GM20431 (cell line): Measurements from ENCODE around the gene FAM3A.
"Not testable (repeated sequence)": the region's sequence is repeated elsewhere in the genome, so short reads cannot be mapped to it uniquely, and the experiment has no call there.

Experiments
- in situ Hi-C: fragments of 300-500 bp; cut with MseI, MboI; formaldehyde crosslinking; loops from one replicate; pipeline ENCODE4 v1.15.0; 2020; ENCODE audit warnings: low sequenced_read_pairs; ENCODE audit not compliant: unreplicated experiment

Gene FAM3A, protein sequence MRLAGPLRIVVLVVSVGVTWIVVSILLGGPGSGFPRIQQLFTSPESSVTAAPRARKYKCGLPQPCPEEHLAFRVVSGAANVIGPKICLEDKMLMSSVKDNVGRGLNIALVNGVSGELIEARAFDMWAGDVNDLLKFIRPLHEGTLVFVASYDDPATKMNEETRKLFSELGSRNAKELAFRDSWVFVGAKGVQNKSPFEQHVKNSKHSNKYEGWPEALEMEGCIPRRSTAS

DNA sequence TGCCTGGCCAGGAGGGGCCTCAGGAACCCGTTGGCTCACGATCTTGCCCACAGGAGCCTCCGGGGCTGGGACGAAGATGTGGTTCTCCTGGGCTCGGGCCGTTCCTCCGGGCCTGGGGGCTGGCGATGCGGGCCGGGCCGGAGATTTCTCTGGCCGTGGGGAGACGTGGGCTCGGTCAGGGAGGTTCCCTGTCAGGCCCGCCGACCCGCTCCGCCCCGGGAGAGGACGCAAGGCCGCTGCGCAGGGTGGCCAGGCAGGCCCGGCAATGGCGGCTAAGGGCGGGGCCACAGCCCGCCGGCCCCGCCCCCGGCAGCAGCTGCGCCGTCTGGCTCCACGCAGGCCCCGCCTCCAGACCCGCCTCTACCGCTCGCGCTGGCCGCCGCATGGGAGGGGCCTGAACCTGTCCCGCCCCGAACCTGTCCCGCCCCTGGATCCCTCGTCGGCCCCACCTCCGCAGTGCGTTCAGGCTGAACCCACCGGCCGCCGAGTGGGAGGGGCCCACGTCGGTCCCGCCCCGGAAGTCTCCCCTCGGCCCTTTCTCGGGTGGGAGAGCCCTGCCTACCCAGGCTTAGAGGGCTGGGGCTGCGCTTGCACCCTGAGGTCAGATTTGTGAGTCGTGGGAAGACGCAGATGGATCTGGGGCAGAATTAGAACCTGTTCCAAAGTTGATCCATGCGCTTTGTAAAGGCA, at the start of gene FAM3A:
FAM3A (minus strand) TSS at position 267 of the 690 bp plus-strand sequence. CDS start 460 bp downstream, outside the sequence.
- in situ Hi-C loops, result no loop called here

DNA sequence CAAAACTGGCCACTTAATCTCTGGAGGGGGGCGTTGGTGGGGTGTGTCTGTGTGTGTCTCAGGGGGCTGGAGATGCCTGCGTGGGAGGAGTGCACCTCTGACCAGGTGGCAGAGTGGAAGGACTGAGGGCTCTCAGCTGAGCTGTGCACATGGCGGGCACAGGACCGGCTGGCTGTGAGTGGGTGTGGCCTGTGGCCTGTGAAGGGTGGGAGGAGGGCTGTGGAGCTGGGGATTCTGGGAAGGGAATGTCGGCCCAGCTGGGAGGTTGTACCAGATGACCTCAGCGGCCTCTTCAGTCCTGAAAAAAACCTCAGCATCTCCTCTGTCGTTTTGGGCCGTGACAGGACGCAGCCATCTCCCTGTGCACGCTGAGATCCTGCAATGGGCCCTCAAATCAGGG, 46.3 kb upstream of the FAM3A start:
- in situ Hi-C loops, result not testable (repeated sequence)

DNA sequence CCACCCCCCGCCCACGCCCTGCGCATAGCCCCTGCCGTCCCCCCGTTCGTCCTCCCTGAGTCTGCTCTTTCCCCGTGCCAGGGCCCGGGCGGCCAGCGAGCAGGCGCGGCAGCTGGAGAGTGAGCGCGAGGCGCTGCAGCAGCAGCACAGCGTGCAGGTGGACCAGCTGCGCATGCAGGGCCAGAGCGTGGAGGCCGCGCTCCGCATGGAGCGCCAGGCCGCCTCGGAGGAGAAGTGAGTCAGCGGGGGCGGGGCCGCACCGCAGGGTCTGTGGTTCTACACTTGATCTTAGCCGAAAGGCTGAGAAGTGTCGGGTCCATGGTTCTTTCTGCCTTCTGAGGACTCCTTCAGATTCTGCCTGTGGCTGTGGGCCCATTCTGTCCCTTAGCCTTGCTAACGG, 44.3 kb upstream of the FAM3A start:
- in situ Hi-C loops, result not testable (repeated sequence)

DNA sequence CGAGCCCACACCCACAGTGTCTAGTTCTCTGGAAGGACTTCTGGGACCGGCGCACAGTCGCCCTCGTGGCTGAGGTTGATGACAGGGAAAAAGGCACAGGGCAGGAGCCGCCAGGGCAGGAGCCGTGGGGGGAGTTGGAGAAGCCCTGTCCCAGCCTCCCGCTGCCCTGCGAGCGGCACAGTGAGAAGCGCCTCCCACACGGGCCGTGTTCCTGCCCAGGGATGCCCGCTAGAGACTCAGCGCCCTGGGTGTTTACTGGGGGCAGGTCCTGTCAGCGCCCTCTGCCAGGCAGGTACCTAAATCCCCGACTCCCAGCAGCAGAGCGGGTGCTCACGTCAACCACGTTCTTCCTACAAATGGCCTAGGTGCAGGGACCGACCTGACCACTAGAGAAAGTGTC, 42.9 kb upstream of the FAM3A start:
- in situ Hi-C loops, result not testable (repeated sequence)

DNA sequence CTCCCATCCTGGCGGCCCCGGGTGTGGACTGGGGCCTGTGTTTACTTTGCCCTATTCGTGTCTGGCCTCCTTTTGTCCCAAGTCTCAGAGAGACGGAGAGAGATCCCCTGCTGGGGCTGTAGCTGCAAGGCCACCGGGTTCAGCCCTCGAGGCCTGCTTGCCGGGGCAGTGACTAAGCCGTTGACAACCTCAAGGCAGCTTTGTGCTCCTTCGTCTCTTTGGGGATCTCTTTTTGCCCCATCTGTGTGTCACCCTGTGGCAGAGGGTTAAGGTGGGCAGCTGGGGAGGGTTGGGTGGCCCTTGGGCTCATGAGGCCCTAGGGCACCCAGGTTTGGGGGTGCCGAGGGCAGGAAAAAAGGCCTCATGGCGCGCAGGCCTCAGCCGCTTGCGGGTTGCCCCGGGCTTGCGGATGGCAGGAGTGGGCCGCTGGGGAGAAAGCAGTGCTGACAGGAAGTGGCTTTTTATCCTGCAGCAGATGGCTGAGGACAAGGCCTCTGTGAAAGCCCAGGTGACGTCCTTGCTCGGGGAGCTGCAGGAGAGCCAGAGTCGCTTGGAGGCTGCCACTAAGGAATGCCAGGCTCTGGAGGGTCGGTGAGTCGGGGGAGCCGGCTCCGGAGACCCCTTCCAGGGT, 42.1 kb upstream of the FAM3A start:
- in situ Hi-C loops, result not testable (repeated sequence)

DNA sequence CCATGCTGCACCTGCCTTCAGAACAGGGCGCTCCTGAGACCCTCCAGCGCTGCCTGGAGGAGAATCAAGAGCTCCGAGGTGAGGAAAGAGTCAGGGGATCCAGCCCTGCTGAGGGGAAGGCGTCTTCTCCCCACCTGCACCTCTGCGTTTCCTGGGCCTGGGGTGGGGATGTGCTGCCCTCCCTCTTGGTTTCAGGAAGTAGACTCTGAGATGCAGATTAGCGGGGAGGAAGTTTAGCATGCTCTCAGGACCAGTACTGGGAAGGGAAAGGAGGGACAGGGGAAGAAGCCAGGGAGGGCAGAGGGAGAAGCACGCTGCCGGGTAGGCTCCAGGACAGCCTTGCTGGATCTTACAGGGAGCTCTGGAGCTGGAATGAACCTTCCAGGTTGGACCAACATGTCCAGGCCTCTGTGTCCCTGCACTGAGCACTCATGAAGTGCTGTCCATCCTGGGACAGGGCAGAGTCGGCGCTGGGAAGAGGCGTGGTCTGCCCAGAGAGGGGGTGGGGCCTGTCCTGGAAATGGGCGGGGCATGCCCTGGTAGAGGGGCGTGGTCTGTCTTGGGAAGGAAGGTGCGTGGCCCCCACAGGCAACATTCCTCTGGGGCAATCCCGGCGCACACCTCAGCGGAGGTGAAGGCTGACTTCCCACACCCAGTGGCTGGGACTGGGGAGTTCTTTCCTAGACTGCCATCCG, 36.2 kb upstream of the FAM3A start:
- in situ Hi-C loops, result not testable (repeated sequence)

DNA sequence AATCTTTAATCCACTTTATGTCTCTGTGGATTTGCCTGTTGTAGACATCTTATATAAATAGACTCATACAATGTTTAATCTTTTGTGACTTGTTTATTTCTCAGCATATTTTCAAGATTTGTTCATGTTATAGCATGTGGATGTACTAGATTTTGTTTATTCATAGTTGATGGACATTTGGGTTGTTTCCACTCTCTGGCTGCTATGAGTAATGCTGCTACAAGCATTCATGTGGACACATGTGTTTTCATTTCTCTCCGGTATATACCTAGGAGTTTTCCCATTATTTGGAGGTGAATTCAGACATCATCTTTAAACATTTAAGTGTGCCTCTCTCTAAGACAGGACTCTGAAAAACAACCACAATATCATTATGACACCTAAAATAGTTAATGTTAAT, 33.7 kb upstream of the FAM3A start:
- in situ Hi-C loops, result no loop called here

DNA sequence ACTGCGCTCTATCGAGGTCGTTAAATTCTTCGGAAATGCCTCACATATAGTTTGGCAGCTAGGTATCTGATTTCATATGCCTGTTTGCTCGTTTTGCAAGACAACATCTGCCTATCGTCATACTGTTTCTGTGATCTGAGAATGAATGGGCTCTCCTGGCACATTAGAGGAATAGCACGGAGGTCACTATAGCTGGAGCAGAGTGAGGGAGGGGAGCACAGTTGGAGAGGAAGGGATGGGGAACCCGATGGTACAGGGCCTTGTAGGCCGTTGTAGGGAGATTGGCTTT, 31.9 kb upstream of the FAM3A start:
- in situ Hi-C loops, result no loop called here

DNA sequence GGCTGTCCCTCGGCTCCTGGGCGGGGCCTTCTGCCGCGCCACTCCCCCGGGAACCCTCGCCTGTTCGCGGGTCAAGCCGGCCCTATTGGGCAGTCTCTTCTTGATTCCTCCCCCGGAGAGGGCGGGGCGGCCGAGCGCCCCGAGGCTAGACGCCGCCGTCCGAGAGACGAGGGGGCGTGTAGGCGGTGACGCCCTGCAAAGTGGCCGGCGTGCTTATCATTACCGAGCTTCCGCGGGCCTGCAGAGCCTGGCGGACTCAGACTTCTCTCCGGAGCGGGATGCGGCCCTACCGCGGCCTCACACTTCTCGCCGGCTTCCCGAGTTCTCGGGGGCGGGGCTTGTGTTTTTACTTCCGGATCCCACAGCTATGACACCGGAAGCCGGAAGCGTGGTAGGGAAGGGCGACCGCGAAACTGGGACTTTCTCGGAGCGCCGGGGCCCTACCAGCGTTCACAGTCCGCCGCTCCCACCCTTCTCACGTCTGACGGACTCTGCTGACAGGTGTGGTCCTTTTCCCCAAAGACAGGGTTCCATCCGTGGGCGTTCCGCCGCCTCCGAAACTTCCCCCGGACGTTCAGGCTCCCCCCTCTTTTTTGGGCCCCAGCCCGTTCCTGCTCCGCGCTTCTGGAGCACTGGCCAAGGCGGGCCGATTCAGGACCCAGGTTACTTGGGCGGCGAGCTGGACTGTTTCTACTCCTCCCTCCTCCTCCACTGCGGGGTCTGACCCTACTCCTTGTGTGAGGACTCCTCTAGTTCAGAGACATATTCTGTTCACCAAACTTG, 31.4 kb upstream of the FAM3A start, which contains the start of gene IKBKG:
IKBKG (plus strand) TSS at position 376 of the 783 bp plus-strand sequence. CDS start 4,383 bp downstream, outside the sequence.
- in situ Hi-C loops, result no loop called here

DNA sequence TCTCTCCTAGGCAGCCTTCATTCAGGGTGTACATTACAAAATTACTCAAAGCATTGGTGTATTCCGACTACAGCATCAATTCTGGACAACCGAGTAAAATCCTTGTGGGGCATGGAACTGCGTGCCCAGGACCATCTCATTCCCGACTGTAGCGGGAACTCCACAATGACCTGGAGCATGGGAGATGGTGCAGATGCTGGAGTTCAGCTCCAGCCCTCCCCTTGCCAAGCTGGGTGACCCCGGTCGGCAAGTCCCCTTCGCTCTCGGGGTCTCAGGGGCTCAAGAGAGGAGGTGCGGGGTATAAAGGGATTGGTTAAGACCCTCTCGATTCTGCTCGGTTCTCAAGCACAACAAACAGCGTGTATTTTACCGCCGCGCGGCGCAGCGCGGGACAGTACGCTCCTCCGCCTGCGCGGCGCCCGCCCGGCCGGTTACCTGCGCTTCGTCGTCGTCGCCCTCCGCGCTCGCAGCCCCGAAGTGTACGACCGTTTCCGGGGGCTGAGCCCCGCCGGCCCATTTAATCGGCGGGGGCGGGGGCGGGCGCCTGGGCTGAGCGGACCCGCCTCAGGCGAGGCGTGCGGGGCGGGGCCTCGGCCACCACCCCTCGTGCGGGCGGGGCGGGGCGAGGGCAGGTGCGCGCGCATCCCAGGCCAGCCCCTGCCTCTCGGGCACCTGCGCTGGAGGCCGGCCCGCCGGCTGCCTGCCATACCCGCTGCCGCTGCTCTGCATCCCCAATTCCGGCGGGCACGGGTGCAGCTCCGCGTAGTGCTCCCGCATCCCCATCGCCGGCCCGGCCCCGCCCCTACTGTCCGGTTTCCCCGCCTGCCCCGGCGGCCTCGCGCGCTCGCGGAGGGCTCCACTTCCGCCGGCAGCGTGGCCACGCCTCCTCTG, 30.6 kb upstream of the FAM3A start, which contains the start of gene G6PD:
G6PD (minus strand) TSS at position 493 of the 891 bp plus-strand sequence. CDS start 691 bp downstream, outside the sequence.
- in situ Hi-C loops, result no loop called here

DNA sequence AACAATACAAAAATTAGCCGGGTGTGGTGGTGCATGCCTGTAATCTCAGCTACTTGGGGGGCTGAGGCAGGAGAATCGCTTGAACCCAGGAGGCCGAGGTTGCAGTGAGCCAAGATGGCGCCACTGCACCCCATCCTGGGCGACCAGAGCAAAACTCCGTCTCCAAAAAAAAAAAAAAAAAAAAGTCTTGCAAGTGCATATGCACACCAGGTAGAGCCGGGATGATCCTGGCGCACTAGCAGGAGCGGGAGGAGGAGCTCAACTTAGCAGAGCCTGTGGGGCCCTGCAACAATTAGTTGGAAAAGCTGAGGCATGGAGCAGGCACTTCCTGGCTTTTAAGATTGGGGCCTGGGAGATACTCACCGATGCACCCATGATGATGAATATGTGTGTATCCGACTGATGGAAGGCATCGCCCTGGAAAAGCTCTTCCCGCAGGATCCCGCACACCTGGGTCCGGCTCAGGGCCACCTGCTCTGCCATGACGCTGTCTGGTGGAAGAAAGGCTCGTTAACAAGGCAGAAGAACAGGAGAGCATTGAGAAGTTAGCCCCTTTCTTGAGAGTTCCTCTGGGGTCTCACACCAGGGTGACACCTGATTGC, 29.7 kb upstream of the FAM3A start:
- in situ Hi-C loops, result no loop called here

DNA sequence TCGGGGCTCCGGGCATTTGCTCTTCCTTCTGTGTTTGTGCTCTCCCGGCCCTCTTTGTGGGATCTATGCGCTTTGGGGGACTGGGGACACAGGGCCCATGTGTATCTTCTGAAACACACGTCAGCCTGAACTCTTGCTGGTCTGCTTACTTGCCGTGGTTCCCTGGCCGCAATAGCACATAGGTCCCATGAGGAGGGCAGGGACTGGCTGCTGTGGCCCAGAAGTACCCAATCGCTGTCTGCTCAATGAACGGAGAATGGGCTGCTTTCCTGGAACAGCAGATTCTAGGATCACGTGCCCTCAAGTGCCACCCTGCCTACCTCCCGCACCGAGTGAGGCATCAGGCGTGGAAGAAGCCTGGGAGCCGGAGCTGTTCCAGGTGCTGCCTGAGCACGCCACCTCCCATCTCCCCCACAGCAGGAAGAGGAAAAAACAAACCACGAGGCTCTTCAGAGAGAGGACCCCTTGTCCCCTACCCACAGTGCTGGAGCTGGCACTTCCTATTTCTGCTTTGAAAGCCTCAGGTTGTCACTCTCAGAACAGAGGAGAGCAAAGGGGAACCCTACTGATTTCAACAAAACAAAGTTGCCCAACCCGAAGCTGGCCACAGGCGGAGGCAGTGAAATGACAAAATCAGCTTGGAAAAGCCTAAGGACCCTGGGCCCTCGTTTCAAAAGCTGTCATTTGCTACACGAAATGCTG, 26.8 kb upstream of the FAM3A start:
- in situ Hi-C loops, result no loop called here

DNA sequence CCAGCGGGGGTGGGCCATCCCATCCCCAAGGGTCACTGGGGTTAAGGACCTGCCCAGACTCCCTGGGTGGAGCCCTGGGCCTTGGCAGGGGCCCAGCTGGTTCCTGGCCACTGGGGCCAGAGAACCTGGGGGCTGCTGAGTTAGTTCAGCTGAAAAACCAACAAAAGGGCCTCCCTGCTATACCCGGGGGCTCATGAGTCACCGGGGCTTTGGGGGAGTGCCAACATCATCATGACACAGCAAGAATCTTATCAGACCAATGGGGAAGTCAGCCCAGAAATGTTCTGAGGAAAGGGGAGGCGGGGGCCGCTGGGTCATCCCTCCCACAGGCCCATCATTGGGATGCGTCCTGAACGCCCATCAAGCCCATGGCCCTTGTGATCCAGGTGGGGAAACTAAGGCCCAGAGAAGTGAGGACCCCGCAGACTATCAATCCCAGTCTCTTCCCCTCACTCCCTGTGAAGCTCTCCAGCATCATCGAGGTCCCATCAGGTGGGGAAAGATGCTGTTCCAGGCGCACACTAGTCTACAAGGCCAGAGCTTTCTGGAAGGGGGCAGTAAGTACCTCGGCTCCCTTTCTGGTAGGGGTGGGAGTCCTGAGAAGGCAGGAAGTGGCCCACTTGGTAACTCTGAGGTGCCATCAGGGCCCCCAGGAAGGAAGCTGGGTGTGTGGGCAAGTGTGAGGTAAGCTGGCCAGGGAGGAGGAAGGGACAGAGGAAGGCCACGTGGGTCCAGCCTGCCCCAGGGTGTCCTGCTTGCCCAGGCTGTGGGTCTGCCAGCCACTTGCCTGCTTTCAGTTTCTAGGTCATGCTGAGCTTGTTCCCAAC, 26.1 kb upstream of the FAM3A start:
- in situ Hi-C loops, result no loop called here

DNA sequence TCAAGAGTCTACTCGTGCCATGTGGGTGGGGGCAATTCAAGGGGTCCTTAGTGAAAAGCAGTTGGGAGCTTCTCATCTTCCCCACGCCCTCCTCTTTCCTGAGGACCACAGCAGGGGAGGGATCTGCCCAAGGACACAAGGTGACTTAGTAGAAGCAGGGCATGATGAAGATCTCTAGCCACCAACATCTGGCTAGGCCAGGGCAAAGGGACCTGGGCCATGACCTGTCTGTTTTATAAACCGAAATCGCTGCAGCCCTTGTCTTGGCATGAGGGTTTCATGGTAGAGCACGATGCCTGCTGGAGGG, 25.5 kb upstream of the FAM3A start:
- in situ Hi-C loops, result no loop called here

DNA sequence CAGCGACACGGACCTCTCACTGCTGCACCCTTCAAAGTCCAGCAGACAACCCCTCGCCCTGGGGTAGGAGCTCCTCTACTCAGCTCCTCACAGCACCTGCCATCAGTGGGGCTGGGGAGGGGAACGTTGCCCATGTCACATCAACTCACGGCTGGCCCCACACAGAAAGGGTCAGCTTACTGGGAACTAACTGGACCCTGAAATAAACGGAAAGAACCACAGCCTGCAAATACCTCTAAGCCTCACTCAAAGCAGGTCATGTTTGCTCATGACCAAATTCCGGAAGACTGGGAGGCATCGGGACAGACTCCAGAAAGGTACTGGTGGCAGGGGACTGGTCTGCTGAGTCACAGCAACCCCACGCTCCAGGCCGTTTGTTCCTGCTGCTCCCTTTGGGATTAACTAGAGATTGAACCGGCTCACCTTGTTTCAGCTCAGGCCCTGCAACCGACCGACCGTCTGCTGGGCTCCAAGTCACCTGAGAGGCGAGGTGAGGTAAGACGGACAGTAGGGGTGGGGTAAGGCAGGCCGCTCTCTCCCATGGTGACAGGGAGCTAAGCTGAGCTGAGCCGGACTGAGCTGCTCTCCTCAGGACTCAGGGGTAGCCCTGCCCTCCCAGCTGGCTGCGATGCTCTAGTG, 25.0 kb upstream of the FAM3A start:
- in situ Hi-C loops, result no loop called here

DNA sequence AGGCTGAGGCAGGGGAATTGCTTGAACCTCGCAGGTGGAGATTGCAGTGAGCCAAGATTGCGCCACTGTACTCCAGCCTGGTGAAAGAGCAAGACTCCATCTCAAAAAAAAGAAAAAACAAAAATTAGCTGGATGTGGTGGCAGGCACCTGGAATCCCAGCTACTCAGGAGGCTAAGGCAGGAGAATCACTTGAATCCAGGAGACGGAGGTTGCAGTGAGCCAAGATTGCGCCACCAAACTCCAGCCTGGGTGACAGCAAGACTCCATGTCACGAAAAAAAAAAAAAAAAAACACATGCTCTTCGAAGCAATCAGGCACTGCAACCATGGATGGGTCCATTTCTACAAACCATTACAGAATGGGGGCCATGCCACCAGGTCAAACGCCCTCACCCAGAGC, 24.3 kb upstream of the FAM3A start:
- in situ Hi-C loops, result not testable (repeated sequence)

DNA sequence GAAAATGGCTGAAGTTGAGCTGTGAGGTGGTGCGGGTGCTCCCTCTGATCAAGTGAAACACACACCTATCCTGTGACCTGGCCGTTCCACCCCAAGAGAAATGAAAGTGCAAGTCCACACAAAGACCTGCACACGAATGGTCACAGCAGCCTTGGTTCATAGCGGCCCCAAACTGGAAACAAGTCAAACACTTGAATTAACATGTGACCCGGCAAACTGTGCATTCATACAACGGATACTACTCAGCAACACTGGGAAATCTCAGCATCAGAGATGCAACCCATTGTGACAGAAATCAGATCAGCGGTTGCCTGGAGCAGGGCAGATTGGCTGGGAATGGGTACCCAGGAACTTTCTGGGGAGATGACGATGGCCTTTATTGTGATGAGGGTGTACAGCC, 23.0 kb upstream of the FAM3A start:
- in situ Hi-C loops, result no loop called here
